A549 treated with AZD2906 at 1 μM for 4 hours (cell line): ENCODE data around the gene SETD9. TPM values are rescaled to one million over a fixed set of nuclear protein-coding genes. Genes with fewer than 3 reads are reported as not detected.

ENCODE experiments used
- total RNA-seq: library from RNA; stranded (reverse); fragments of 200-300 nt; extraction: Qiagen RNA extraction; gene quantifications from 5 replicates; pipeline ENCODE4 v1.2.3, GENCODE V29; 2022

The SETD9 gene
- 4.5 to 6.1 TPM (median 4.9 TPM) in 5 replicates for total RNA-seq

GRCh38 chr5:56909294-56910209 lies at the start of gene SETD9:
TSS of gene SETD9 (plus strand) at chr5:56909596. CDS start at chr5:56909646, 50 bp downstream.

GRCh38 chr5:56951946-56952691 lies 42.7 kb downstream of the SETD9 start, which contains the start of gene MIER3:
TSS of gene MIER3 (minus strand) at chr5:56952123. CDS start at chr5:56952102, 21 bp downstream.

Other genes with a start within 250 kb of the SETD9 start
- gene MAP3K1, start 94.0 kb upstream of the SETD9 start, total RNA-seq = 1.3 to 1.8 TPM (median 1.6 TPM) in 5 replicates
- gene MIER3, start 42.5 kb downstream of the SETD9 start, total RNA-seq = 6.4 to 17.8 TPM (median 8.3 TPM) in 5 replicates